SU-DHL-6 (cell line): ENCODE measurements around the gene SRPK1.

Experiments
- EZH2phosphoT487 ChIP-seq: fragments of 200-600 bp; sonication (generic), shearing (Covaris generic); conservative IDR thresholded peaks from 2 replicates; pipeline ENCODE4 v1.6.1; 2018; ENCODE audit warnings: mild to moderate bottlenecking, antibody characterized with exemption, low read length, moderate library complexity, mixed read lengths
- TF ChIP-seq, protein P1 (sequence below): fragments of 200-600 bp; sonication (generic); IDR thresholded peaks from one replicate; pipeline ENCODE4 v1.5.1; 2017; ENCODE audit warnings: antibody characterized with exemption, mild to moderate bottlenecking, low read length, moderate library complexity; ENCODE audit not compliant: insufficient read depth, poor library complexity, severe bottlenecking

DNA sequence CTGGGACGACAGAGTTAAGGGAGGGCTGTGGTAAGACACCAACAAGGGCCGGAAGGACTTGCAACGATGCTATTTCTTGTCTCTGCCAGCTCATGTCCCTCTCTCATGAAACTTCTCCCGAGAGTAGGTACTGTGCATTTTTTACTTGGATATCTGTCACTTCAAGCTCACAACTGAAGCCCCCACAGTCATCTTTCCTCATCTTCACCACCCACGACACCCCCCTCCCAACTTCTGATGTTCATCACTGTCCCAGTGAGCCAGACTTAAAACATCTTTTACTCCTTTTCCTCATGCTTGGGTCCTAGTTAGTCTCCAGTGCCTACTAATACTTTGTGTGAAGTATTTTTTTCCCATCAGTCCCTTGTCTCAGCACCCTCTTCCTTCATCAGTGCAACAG lies 34.6 kb upstream of the SRPK1 start:
- TF ChIP-seq, protein P1, sequence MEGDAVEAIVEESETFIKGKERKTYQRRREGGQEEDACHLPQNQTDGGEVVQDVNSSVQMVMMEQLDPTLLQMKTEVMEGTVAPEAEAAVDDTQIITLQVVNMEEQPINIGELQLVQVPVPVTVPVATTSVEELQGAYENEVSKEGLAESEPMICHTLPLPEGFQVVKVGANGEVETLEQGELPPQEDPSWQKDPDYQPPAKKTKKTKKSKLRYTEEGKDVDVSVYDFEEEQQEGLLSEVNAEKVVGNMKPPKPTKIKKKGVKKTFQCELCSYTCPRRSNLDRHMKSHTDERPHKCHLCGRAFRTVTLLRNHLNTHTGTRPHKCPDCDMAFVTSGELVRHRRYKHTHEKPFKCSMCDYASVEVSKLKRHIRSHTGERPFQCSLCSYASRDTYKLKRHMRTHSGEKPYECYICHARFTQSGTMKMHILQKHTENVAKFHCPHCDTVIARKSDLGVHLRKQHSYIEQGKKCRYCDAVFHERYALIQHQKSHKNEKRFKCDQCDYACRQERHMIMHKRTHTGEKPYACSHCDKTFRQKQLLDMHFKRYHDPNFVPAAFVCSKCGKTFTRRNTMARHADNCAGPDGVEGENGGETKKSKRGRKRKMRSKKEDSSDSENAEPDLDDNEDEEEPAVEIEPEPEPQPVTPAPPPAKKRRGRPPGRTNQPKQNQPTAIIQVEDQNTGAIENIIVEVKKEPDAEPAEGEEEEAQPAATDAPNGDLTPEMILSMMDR, result no peak
- no peak for TF ChIP-seq EZH2phosphoT487
